Trophoblast cell (in vitro differentiated cells and primary cell): Measurements from ENCODE around the gene DNAH9.

Experiments
- DNase-seq, 2 donors: peaks; one replicate each; pipeline ENCODE4 v3.0.0-alpha.2; 2016
- H2AFZ ChIP-seq: 2 replicates; pipeline ENCODE4 v1.6.1; 2013; ENCODE audit warnings: low read length, moderate library complexity, mild to moderate bottlenecking; ENCODE audit not compliant: insufficient read depth, poor library complexity
- H2AK5ac ChIP-seq: 2 replicates; pipeline ENCODE4 v1.6.1; 2013; ENCODE audit warnings: mild to moderate bottlenecking, low read length
- H2BK120ac ChIP-seq: 2 replicates; pipeline ENCODE4 v1.6.1; 2013; ENCODE audit warnings: low read length, mild to moderate bottlenecking, moderate library complexity; ENCODE audit not compliant: insufficient read depth, poor library complexity
- H2BK12ac ChIP-seq: 2 replicates; pipeline ENCODE4 v1.6.1; 2013; ENCODE audit warnings: mild to moderate bottlenecking, low read length, moderate library complexity
- H2BK5ac ChIP-seq: 2 replicates; pipeline ENCODE4 v1.6.1; 2013; ENCODE audit warnings: low read length, low read depth, moderate library complexity, mild to moderate bottlenecking; ENCODE audit not compliant: poor library complexity
- H3K14ac ChIP-seq: 2 replicates; pipeline ENCODE4 v1.6.1; 2013; ENCODE audit warnings: mild to moderate bottlenecking, low read length
- H3K18ac ChIP-seq: 2 replicates; pipeline ENCODE4 v1.6.1; 2013; ENCODE audit warnings: mild to moderate bottlenecking, low read length
- H3K23ac ChIP-seq: 2 replicates; pipeline ENCODE4 v1.6.1; 2013; ENCODE audit warnings: low read length
- H3K27ac ChIP-seq: 2 replicates; pipeline ENCODE4 v1.5.1; 2013; ENCODE audit warnings: low read depth, mild to moderate bottlenecking, inconsistent platforms, low read length, moderate library complexity
- H3K27me3 ChIP-seq: 2 replicates; pipeline ENCODE4 v1.6.1; 2013; ENCODE audit warnings: inconsistent platforms, mild to moderate bottlenecking, low read length, moderate library complexity; ENCODE audit not compliant: insufficient read depth
- H3K36me3 ChIP-seq, 2 experiments: 1 replicate in 1 of 2; 2 replicates in 1 of 2; pipeline ENCODE4 v1.6.1; 2013; ENCODE audit warnings: low read length in 2 of 2, mild to moderate bottlenecking in 2 of 2, moderate library complexity in 1 of 2; ENCODE audit not compliant: insufficient read depth in 2 of 2, control insufficient read depth in 1 of 2
- H3K4ac ChIP-seq: 2 replicates; pipeline ENCODE4 v1.6.1; 2013; ENCODE audit warnings: low read depth, mild to moderate bottlenecking, low read length, moderate library complexity
- H3K4me1 ChIP-seq, 2 experiments: 1 replicate in 1 of 2; 2 replicates in 1 of 2; pipeline ENCODE4 v1.6.1; 2013; ENCODE audit warnings: low read length in 2 of 2, mild to moderate bottlenecking in 2 of 2, moderate library complexity in 1 of 2; ENCODE audit not compliant: insufficient read depth in 2 of 2, control insufficient read depth in 1 of 2
- H3K4me2 ChIP-seq: 2 replicates; pipeline ENCODE4 v1.6.1; 2013; ENCODE audit warnings: inconsistent platforms, mild to moderate bottlenecking, low read length, moderate library complexity
- H3K4me3 ChIP-seq: 2 replicates; pipeline ENCODE4 v1.5.1; 2013; ENCODE audit warnings: mild to moderate bottlenecking, low read depth, low read length, inconsistent platforms
- H3K79me1 ChIP-seq: one replicate; pipeline ENCODE4 v1.6.1; 2013; ENCODE audit warnings: low read length
- H3K79me2 ChIP-seq: 2 replicates; pipeline ENCODE4 v1.6.1; 2013; ENCODE audit warnings: low read length, mild to moderate bottlenecking; ENCODE audit not compliant: control insufficient read depth, insufficient read depth, poor library complexity
- H3K9ac ChIP-seq: 2 replicates; pipeline ENCODE4 v1.6.1; 2013; ENCODE audit warnings: mild to moderate bottlenecking, low read length
- H3K9me3 ChIP-seq: 2 replicates; pipeline ENCODE4 v1.6.1; 2013; ENCODE audit warnings: low read depth, mild to moderate bottlenecking, control low read depth, inconsistent platforms, low read length; ENCODE audit not compliant: insufficient read depth
- H4K12ac ChIP-seq: 2 replicates; pipeline ENCODE4 v1.6.1; 2013; ENCODE audit warnings: low read depth, mild to moderate bottlenecking, low read length, moderate library complexity
- H4K8ac ChIP-seq: 2 replicates; pipeline ENCODE4 v1.6.1; 2013; ENCODE audit warnings: low read depth, mild to moderate bottlenecking, low read length, moderate library complexity
- H4K91ac ChIP-seq: one replicate; pipeline ENCODE4 v1.6.1; 2013; ENCODE audit warnings: low read depth, mild to moderate bottlenecking, low read length, moderate library complexity
- WGBS: extraction: QIAGEN DNeasy Blood & Tissue Kit; methylation state at CpG from one replicate; pipeline ENCODE4 v1.1.7; 2013; ENCODE audit warnings: missing lambda C conversion rate; ENCODE audit not compliant: insufficient read length, insufficient coverage; ENCODE audit errors: extremely low coverage; 5-methylcytosine and 5-hydroxymethylcytosine counted together

Gene DNAH9

GRCh38 chr17:11701911-11702310 lies 103.6 kb downstream of the DNAH9 start:
- H3K27ac ChIP-seq, result no peak overlapping the region

GRCh38 chr17:11704041-11704440 lies 105.8 kb downstream of the DNAH9 start:
- H3K4ac ChIP-seq, result no peak overlapping the region
- H2AFZ ChIP-seq, result no peak overlapping the region
- no CpG with 5 or more reads among the region's 3 CpGs for WGBS
- H2BK120ac ChIP-seq, result no peak overlapping the region
- no peak overlapping the region for H4K12ac ChIP-seq
- H2BK12ac ChIP-seq, result no peak overlapping the region
- H3K4me1 ChIP-seq, result no peaks in the 10 kb centered on the region
- no peak overlapping the region for H3K4me2 ChIP-seq
- H3K9ac ChIP-seq, result no peak overlapping the region
- no peak overlapping the region for H4K91ac ChIP-seq
- no peak overlapping the region for H2AK5ac ChIP-seq
- H4K8ac ChIP-seq, result no peak overlapping the region
- H3K14ac ChIP-seq, result no peak overlapping the region
- no peak overlapping the region for H3K18ac ChIP-seq
- no peaks in the 10 kb centered on the region for H3K36me3 ChIP-seq
- no peak overlapping the region for H3K4me3 ChIP-seq
- no peaks in the 10 kb centered on the region for H3K79me1 ChIP-seq
- no peaks in the 10 kb centered on the region for H3K27me3 ChIP-seq
- H3K27ac ChIP-seq, result no peak overlapping the region
- H3K23ac ChIP-seq, result no peak overlapping the region
- no peaks in the 10 kb centered on the region for H3K79me2 ChIP-seq
- no peak for DNase-seq
- H2BK5ac ChIP-seq, result no peak overlapping the region
- H3K9me3 ChIP-seq, result no peaks in the 10 kb centered on the region

More at GRCh38 chr17:11701911-11702310, 103.6 kb downstream of the DNAH9 start:
- Histone ChIP-seq H3K9me3 (no peaks in the 10 kb centered on the region), H3K36me3 (no peaks in the 10 kb centered on the region), H3K14ac (no peak overlapping the region), H2AK5ac (no peak overlapping the region), H2BK120ac (no peak overlapping the region), H3K23ac (no peak overlapping the region), H3K79me1 (no peaks in the 10 kb centered on the region), H2AFZ (no peak overlapping the region), H3K4me3 (no peak overlapping the region), H4K12ac (no peak overlapping the region), H4K91ac (no peak overlapping the region), H4K8ac (no peak overlapping the region), H2BK12ac (no peak overlapping the region), H3K4me2 (no peak overlapping the region), H3K18ac (no peak overlapping the region), H3K27me3 (no peaks in the 10 kb centered on the region), H3K4ac (no peak overlapping the region), H3K4me1 (no peaks in the 10 kb centered on the region), H2BK5ac (no peak overlapping the region), H3K79me2 (no peaks in the 10 kb centered on the region), H3K9ac (no peak overlapping the region)
- DNase-seq, result no peak
- no CpG with 5 or more reads among the region's 8 CpGs for WGBS

- Histone ChIP-seq H2AFZ (no peak overlapping the region), H2BK12ac (no peak overlapping the region), H4K8ac (no peak overlapping the region), H4K12ac (no peak overlapping the region), H3K23ac (no peak overlapping the region), H2AK5ac (no peak overlapping the region), H4K91ac (no peak overlapping the region), H3K27me3 (no peaks in the 10 kb centered on the region), H3K18ac (no peak overlapping the region), H3K9me3 (no peaks in the 10 kb centered on the region), H3K9ac (no peak overlapping the region), H2BK120ac (no peak overlapping the region), H3K14ac (no peak overlapping the region), H2BK5ac (no peak overlapping the region), H3K79me1 (no peaks in the 10 kb centered on the region), H3K27ac (no peak overlapping the region), H3K36me3 (no peaks in the 10 kb centered on the region), H3K79me2 (no peaks in the 10 kb centered on the region), H3K4me1 (no peaks in the 10 kb centered on the region), H3K4me3 (peak overlapping the region; percentile 1), H3K4me2 (no peak overlapping the region), H3K4ac (no peak overlapping the region)
- no CpG with 5 or more reads among the region's 3 CpGs for WGBS
- DNase-seq, result no peak
Observed at GRCh38 chr17:11705111-11705510, 106.8 kb downstream of the DNAH9 start.

GRCh38 chr17:11707586-11707985 lies 109.3 kb downstream of the DNAH9 start:
- no peak overlapping the region for H4K8ac ChIP-seq
- no peak overlapping the region for H3K27ac ChIP-seq
- no peak overlapping the region for H3K9ac ChIP-seq
- H2AK5ac ChIP-seq, result no peak overlapping the region
- H3K18ac ChIP-seq, result no peak overlapping the region
- no peak overlapping the region for H3K4me2 ChIP-seq
- H3K4me1 ChIP-seq, result no peaks in the 10 kb centered on the region
- no peaks in the 10 kb centered on the region for H3K9me3 ChIP-seq
- H3K36me3 ChIP-seq, result no peaks in the 10 kb centered on the region
- no peak overlapping the region for H2BK120ac ChIP-seq
- H2BK12ac ChIP-seq, result no peak overlapping the region
- no peak overlapping the region for H2AFZ ChIP-seq
- DNase-seq, result no peak
- no peak overlapping the region for H3K23ac ChIP-seq
- H4K91ac ChIP-seq, result no peak overlapping the region
- no peaks in the 10 kb centered on the region for H3K79me2 ChIP-seq
- no peak overlapping the region for H3K4ac ChIP-seq
- no peak overlapping the region for H2BK5ac ChIP-seq
- no peak overlapping the region for H3K14ac ChIP-seq
- no CpG with 5 or more reads among the region's 4 CpGs for WGBS
- no peaks in the 10 kb centered on the region for H3K27me3 ChIP-seq
- H3K79me1 ChIP-seq, result no peaks in the 10 kb centered on the region
- no peak overlapping the region for H3K4me3 ChIP-seq
- H4K12ac ChIP-seq, result no peak overlapping the region
